Karpas-422 (cell line): ENCODE data around the gene ZKSCAN3. TPM values are rescaled to one million over a fixed set of nuclear protein-coding genes. Genes with fewer than 3 reads are reported as not detected.
"Not testable (repeated sequence)": the region's sequence is repeated elsewhere in the genome, so short reads cannot be mapped to it uniquely, and the experiment has no call there.

ENCODE experiments used
- DNase-seq: peaks from one replicate; pipeline ENCODE4 v3.0.0-alpha.2; 2015
- H2AFZ ChIP-seq: fragments of 200-600 bp; sonication (generic); 2 replicates; pipeline ENCODE4 v1.6.1; 2014; ENCODE audit warnings: antibody characterized with exemption, low read length, mixed read lengths
- H3K27ac ChIP-seq: fragments of 200-600 bp; sonication (generic); 2 replicates; pipeline ENCODE4 v1.5.1; 2014; ENCODE audit warnings: mild to moderate bottlenecking, low read length, moderate library complexity
- H3K27me3 ChIP-seq: fragments of 200-600 bp; sonication (generic); 2 replicates; pipeline ENCODE4 v1.6.1; 2014; ENCODE audit warnings: low read length, mixed read lengths
- H3K36me3 ChIP-seq: fragments of 200-600 bp; sonication (generic); 2 replicates; pipeline ENCODE4 v1.6.1; 2014; ENCODE audit warnings: low read length, mixed read lengths; ENCODE audit not compliant: insufficient read depth
- H3K4me1 ChIP-seq: fragments of 200-600 bp; sonication (generic); 2 replicates; pipeline ENCODE4 v1.6.1; 2014; ENCODE audit warnings: mild to moderate bottlenecking, low read length, mixed read lengths
- H3K4me2 ChIP-seq: fragments of 200-600 bp; sonication (generic); 2 replicates; pipeline ENCODE4 v1.6.1; 2014; ENCODE audit warnings: low read length, low read depth, mild to moderate bottlenecking; ENCODE audit not compliant: poor library complexity, severe bottlenecking
- H3K4me3 ChIP-seq: fragments of 200-600 bp; sonication (generic); 2 replicates; pipeline ENCODE4 v1.5.1; 2014; ENCODE audit warnings: mild to moderate bottlenecking, antibody characterized with exemption, low read length, mixed read lengths
- H3K79me2 ChIP-seq: fragments of 200-600 bp; sonication (generic); 2 replicates; pipeline ENCODE4 v1.6.1; 2014; ENCODE audit warnings: mild to moderate bottlenecking, low read length, mixed read lengths
- H3K9ac ChIP-seq: fragments of 200-600 bp; sonication (generic); 2 replicates; pipeline ENCODE4 v1.6.0; 2014; ENCODE audit warnings: low read length
- H3K9me2 ChIP-seq: fragments of 200-600 bp; sonication (generic), shearing (Covaris generic); replicated peaks from 2 replicates; pipeline ENCODE4 v1.6.0; 2014; ENCODE audit warnings: mild to moderate bottlenecking, low read length, moderate library complexity; ENCODE audit not compliant: insufficient read depth
- H3K9me3 ChIP-seq: fragments of 300-700, 200-600 bp; sonication (generic); 2 replicates; pipeline ENCODE4 v1.6.1; 2014; ENCODE audit warnings: low read length, mixed read lengths
- H4K20me1 ChIP-seq: fragments of 200-600 bp; sonication (generic); 2 replicates; pipeline ENCODE4 v1.6.1; 2014; ENCODE audit warnings: mild to moderate bottlenecking, antibody characterized with exemption, low read length, low read depth; ENCODE audit not compliant: insufficient read depth
- total RNA-seq: library from RNA; depleted of rRNA; stranded (reverse); fragments of >200 nt; shearing (Covaris generic); gene quantifications from 2 replicates; pipeline ENCODE4 v1.2.3, GENCODE V29; 2014; ENCODE audit warnings: low replicate concordance

The ZKSCAN3 gene
- total RNA-seq, 1 experiment from 2014 or later, result 4.5 TPM

GRCh38 chr6:28393912-28394662 is 44.3 kb downstream of the ZKSCAN3 start:
- peaks cover 90% of the 10 kb centered on the region for H3K79me2 ChIP-seq
- no peak for DNase-seq
- H3K4me1 ChIP-seq, result peaks cover 19% of the 10 kb centered on the region
- H4K20me1 ChIP-seq, result no peaks in the 10 kb centered on the region
- H3K36me3 ChIP-seq, result peaks cover 89% of the 10 kb centered on the region
- no peak overlapping the region for H3K27ac ChIP-seq
- no peaks in the 10 kb centered on the region for H3K9me2 ChIP-seq
- H3K9ac ChIP-seq, result no peak overlapping the region
- H3K4me2 ChIP-seq, result no peak overlapping the region
- no peak overlapping the region for H2AFZ ChIP-seq
- no peaks in the 10 kb centered on the region for H3K27me3 ChIP-seq
- peaks cover 4% of the 10 kb centered on the region; the same call in 1 of the 2 replicates for H3K9me3 ChIP-seq
- H3K4me3 ChIP-seq, result no peak overlapping the region

DNA sequence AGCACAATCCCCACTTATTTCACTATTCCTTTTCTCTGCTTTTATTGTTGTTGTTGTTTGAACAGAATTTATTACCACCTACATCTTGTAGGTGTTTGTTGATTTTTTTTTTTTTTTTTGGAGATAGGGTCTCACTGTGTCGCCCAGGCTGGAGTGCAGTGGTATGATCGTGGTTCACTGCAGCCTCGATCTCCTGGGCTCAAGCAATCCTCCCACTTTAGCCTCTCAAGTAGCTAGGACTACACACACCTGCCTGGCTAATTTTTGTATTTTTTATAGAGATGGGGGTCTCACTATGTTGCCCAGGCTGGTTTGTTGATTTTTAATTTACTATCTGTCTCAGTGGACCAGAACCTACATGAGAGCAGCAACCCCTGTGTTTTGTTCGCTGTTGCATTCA is 46.2 kb downstream of the ZKSCAN3 start:
- Histone ChIP-seq H3K27me3 (no peaks in the 10 kb centered on the region), H2AFZ (no peak overlapping the region), H3K36me3 (peaks cover 70% of the 10 kb centered on the region), H3K79me2 (peaks cover 77% of the 10 kb centered on the region), H3K4me1 (peaks cover 26% of the 10 kb centered on the region), H3K27ac (no peak overlapping the region), H3K4me2 (no peak overlapping the region), H3K9me2 (no peaks in the 10 kb centered on the region; the same call in 1 of the 2 replicates), H3K4me3 (0 out of 2 replicates have a peak overlapping the region, but pooled peaks have one; percentile 87), H3K9me3 (no peaks in the 10 kb centered on the region), H3K9ac (no peak overlapping the region), H4K20me1 (no peaks in the 10 kb centered on the region)
- DNase-seq, result no peak

DNA sequence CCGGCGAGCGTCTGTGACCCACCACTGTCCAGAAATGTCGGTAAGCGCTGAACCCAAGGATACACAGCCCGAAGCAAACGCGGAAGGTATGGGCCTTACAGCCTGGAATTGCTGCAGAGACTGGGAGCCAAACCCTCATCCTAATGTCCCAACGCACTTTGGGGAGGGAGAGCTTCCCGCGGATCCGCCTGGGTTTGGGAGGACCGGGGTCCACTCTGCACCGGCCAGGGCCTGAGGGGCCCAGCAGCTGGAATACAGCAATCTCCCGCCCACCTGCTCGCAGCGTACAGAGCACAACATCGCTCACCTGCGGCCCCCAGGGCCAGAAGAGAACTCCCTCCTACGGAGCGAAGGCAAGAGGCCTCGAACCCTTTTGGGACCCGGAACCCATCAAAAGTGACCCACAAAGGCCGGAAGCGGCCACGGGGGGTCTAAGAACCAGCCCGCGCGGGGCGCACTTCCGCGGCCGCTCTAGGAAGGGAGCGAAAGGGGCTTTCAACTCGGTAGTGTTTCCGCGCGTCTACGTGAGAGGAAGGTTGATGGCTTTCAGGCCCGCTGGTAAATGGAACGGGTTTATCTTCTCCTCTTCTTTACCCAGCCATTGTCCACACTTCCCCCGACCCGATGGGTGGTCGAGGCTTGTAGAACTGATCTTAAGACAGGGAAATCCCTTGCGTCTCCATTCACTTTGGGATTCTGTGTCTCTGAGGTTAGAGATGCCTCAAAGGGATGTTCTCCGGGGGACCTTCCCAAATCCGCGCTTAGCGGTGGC is 49.8 kb downstream of the ZKSCAN3 start, which contains the start of gene ZSCAN12:
Gene ZSCAN12, minus strand, starts transcription at position 398 of the 772 bp plus-strand sequence. CDS start 1,342 bp downstream, outside the sequence.
- H3K4me1 ChIP-seq, result peaks cover 26% of the 10 kb centered on the region
- no peaks in the 10 kb centered on the region for H4K20me1 ChIP-seq
- no peaks in the 10 kb centered on the region for H3K27me3 ChIP-seq
- H2AFZ ChIP-seq, result peak within 1 kb of the TSS; percentile 66; the same call in 1 of the 2 replicates
- H3K36me3 ChIP-seq, result peaks cover 36% of the 10 kb centered on the region
- peak within 1 kb of the TSS; percentile 97 for H3K4me2 ChIP-seq
- H3K9ac ChIP-seq, result peak within 1 kb of the TSS; percentile 92
- H3K9me3 ChIP-seq, result no peaks in the 10 kb centered on the region
- H3K9me2 ChIP-seq, result no peaks in the 10 kb centered on the region; the same call in 1 of the 2 replicates
- peaks cover 47% of the 10 kb centered on the region for H3K79me2 ChIP-seq
- H3K4me3 ChIP-seq, result peak within 1 kb of the TSS; percentile 87
- H3K27ac ChIP-seq, result peak within 1 kb of the TSS; percentile 84
- peak; percentile 98 for DNase-seq

DNA sequence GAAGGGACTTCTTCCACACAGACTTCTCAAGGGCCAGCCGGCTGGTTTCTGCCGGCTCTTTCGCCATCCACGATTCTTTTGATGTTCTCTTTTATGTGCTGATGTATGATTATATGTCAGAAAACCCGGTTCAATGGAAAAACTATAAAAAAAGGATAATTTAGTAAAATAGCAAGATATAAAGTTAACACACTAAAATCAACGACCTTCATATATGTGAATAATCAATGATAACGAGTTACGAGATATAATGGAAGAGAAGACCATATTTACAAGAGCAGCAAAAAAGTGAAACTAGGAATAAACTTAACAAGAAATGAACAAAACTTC is 50.3 kb downstream of the ZKSCAN3 start:
- DNase-seq, result no peak
- H3K9me3 ChIP-seq, result no peaks in the 10 kb centered on the region
- no peak overlapping the region for H3K27ac ChIP-seq
- H3K27me3 ChIP-seq, result no peaks in the 10 kb centered on the region
- peak overlapping the region; percentile 66; the same call in 1 of the 2 replicates for H2AFZ ChIP-seq
- peak overlapping the region; percentile 97 for H3K4me2 ChIP-seq
- no peaks in the 10 kb centered on the region for H4K20me1 ChIP-seq
- H3K9me2 ChIP-seq, result no peaks in the 10 kb centered on the region; the same call in 1 of the 2 replicates
- H3K79me2 ChIP-seq, result peaks cover 41% of the 10 kb centered on the region
- H3K9ac ChIP-seq, result peak overlapping the region; percentile 92
- H3K4me1 ChIP-seq, result peaks cover 26% of the 10 kb centered on the region
- peak overlapping the region; percentile 87 for H3K4me3 ChIP-seq
- H3K36me3 ChIP-seq, result peaks cover 32% of the 10 kb centered on the region

GRCh38 chr6:28401172-28401571 is 51.4 kb downstream of the ZKSCAN3 start:
- H3K36me3 ChIP-seq, result peaks cover 22% of the 10 kb centered on the region
- no peak overlapping the region for H3K27ac ChIP-seq
- DNase-seq, result no peak
- peaks cover 26% of the 10 kb centered on the region for H3K4me1 ChIP-seq
- no peaks in the 10 kb centered on the region for H4K20me1 ChIP-seq
- no peak overlapping the region for H3K4me3 ChIP-seq
- H3K9ac ChIP-seq, result no peak overlapping the region
- H3K9me2 ChIP-seq, result no peaks in the 10 kb centered on the region; the same call in 1 of the 2 replicates
- no peaks in the 10 kb centered on the region for H3K27me3 ChIP-seq
- H3K4me2 ChIP-seq, result no peak overlapping the region
- H3K9me3 ChIP-seq, result no peaks in the 10 kb centered on the region
- no peak overlapping the region for H2AFZ ChIP-seq
- peaks cover 31% of the 10 kb centered on the region for H3K79me2 ChIP-seq

GRCh38 chr6:28402197-28402596 is 52.5 kb downstream of the ZKSCAN3 start:
- no peak for DNase-seq
- H3K27me3 ChIP-seq, result no peaks in the 10 kb centered on the region
- peaks cover 20% of the 10 kb centered on the region for H3K79me2 ChIP-seq
- H2AFZ ChIP-seq, result no peak overlapping the region
- no peaks in the 10 kb centered on the region; the same call in 1 of the 2 replicates for H3K9me2 ChIP-seq
- no peak overlapping the region for H3K9ac ChIP-seq
- no peak overlapping the region for H3K4me2 ChIP-seq
- no peaks in the 10 kb centered on the region for H3K9me3 ChIP-seq
- H3K27ac ChIP-seq, result no peak overlapping the region
- no peaks in the 10 kb centered on the region for H4K20me1 ChIP-seq
- no peak overlapping the region for H3K4me3 ChIP-seq
- H3K36me3 ChIP-seq, result peaks cover 11% of the 10 kb centered on the region
- peaks cover 21% of the 10 kb centered on the region for H3K4me1 ChIP-seq

GRCh38 chr6:28403923-28404322 is 54.2 kb downstream of the ZKSCAN3 start:
- not testable (repeated sequence) for H3K9me2 ChIP-seq, H3K4me1 ChIP-seq, H3K9ac ChIP-seq, H3K36me3 ChIP-seq, H3K79me2 ChIP-seq, H3K4me2 ChIP-seq, DNase-seq, H3K9me3 ChIP-seq, H3K27me3 ChIP-seq, H3K4me3 ChIP-seq, H4K20me1 ChIP-seq, H3K27ac ChIP-seq, H2AFZ ChIP-seq

GRCh38 chr6:28407401-28407800 is 57.7 kb downstream of the ZKSCAN3 start:
- no peaks in the 10 kb centered on the region for H3K9me2 ChIP-seq
- no peak overlapping the region for H3K27ac ChIP-seq
- no peaks in the 10 kb centered on the region for H3K9me3 ChIP-seq
- no peak overlapping the region for H3K4me3 ChIP-seq
- no peak for DNase-seq
- no peak overlapping the region for H2AFZ ChIP-seq
- no peak overlapping the region for H3K9ac ChIP-seq
- H3K4me1 ChIP-seq, result no peaks in the 10 kb centered on the region
- no peaks in the 10 kb centered on the region for H4K20me1 ChIP-seq
- H3K36me3 ChIP-seq, result no peaks in the 10 kb centered on the region
- no peak overlapping the region for H3K4me2 ChIP-seq
- no peaks in the 10 kb centered on the region for H3K79me2 ChIP-seq
- H3K27me3 ChIP-seq, result no peaks in the 10 kb centered on the region
